Mesodermal cell (in vitro differentiated cells): ENCODE results near the gene PACRGL.

Source experiments
- H3K27ac ChIP-seq: 2 replicates; pipeline ENCODE4 v1.7.0; 2013; ENCODE audit warnings: mild to moderate bottlenecking, low read depth, low read length, moderate library complexity; ENCODE audit not compliant: severe bottlenecking
- H3K36me3 ChIP-seq: 2 replicates; pipeline ENCODE4 v1.7.1; 2013; ENCODE audit warnings: mild to moderate bottlenecking, low read length, moderate library complexity; ENCODE audit not compliant: control insufficient read depth, insufficient read depth
- H3K4me1 ChIP-seq: one replicate; pipeline ENCODE4 v1.7.1; 2013; ENCODE audit warnings: mild to moderate bottlenecking, low read length; ENCODE audit not compliant: insufficient read depth, control insufficient read depth, poor library complexity, severe bottlenecking
- H3K4me3 ChIP-seq: 2 replicates; pipeline ENCODE4 v1.7.0; 2013; ENCODE audit warnings: low read length, control low read depth, mild to moderate bottlenecking; ENCODE audit not compliant: insufficient read depth, poor library complexity, severe bottlenecking; ENCODE audit errors: extremely low read depth
- H3K9me3 ChIP-seq: 2 replicates; pipeline ENCODE4 v1.7.1; 2013; ENCODE audit warnings: mild to moderate bottlenecking, low read length, moderate library complexity; ENCODE audit not compliant: control insufficient read depth
- WGBS, 2 experiments: methylation state at CpG; one replicate each; pipeline ENCODE4 v1.1.5; 2013; ENCODE audit warnings: missing lambda C conversion rate in 2 of 2; ENCODE audit not compliant: insufficient coverage in 2 of 2; 5-methylcytosine and 5-hydroxymethylcytosine counted together

The PACRGL gene

GRCh38 chr4:20680736-20681135 lies 19.5 kb upstream of the PACRGL start:
- H3K36me3 ChIP-seq, result no peaks in the 10 kb centered on the region
- no peak overlapping the region for H3K4me3 ChIP-seq
- no peaks in the 10 kb centered on the region for H3K9me3 ChIP-seq
- no peak overlapping the region for H3K27ac ChIP-seq
- no peaks in the 10 kb centered on the region for H3K4me1 ChIP-seq
- 67 to 88% methylated on average over 1 of the region's 1 CpG for WGBS, 2 experiments

- no peaks in the 10 kb centered on the region for H3K9me3 ChIP-seq
- H3K27ac ChIP-seq, result no peak overlapping the region
- 70 to 91% methylated on average over 1 of the region's 1 CpG for WGBS, 2 experiments
- H3K36me3 ChIP-seq, result no peaks in the 10 kb centered on the region
- H3K4me3 ChIP-seq, result no peak overlapping the region
- H3K4me1 ChIP-seq, result no peaks in the 10 kb centered on the region
Measured at GRCh38 chr4:20681271-20681670, 19.0 kb upstream of the PACRGL start.

- H3K36me3 ChIP-seq, result no peaks in the 10 kb centered on the region
- no peaks in the 10 kb centered on the region for H3K9me3 ChIP-seq
- H3K4me3 ChIP-seq, result no peak overlapping the region
- 83 to 88% methylated on average over 2 to 3 of the region's 3 CpGs for WGBS, 2 experiments
- no peak overlapping the region for H3K27ac ChIP-seq
- H3K4me1 ChIP-seq, result no peaks in the 10 kb centered on the region
Measured at GRCh38 chr4:20682853-20683252, 17.4 kb upstream of the PACRGL start.

GRCh38 chr4:20683766-20684165 lies 16.5 kb upstream of the PACRGL start:
- H3K4me1 ChIP-seq, result no peaks in the 10 kb centered on the region
- H3K9me3 ChIP-seq, result no peaks in the 10 kb centered on the region
- no peaks in the 10 kb centered on the region for H3K36me3 ChIP-seq
- no peak overlapping the region for H3K4me3 ChIP-seq
- WGBS, 2 experiments, result no CpG with 5 or more reads among the region's 3 CpGs
- H3K27ac ChIP-seq, result no peak overlapping the region

GRCh38 chr4:20684852-20685763 lies 15.2 kb upstream of the PACRGL start:
- Histone ChIP-seq H3K4me3 (no peak overlapping the region), H3K27ac (no peak overlapping the region)
- 0% methylated on average over 1 to 2 of the region's 6 CpGs for WGBS, 2 experiments

GRCh38 chr4:20687864-20688263 lies 12.4 kb upstream of the PACRGL start:
- Histone ChIP-seq H3K9me3 (no peaks in the 10 kb centered on the region), H3K4me1 (no peaks in the 10 kb centered on the region), H3K27ac (no peak overlapping the region), H3K36me3 (no peaks in the 10 kb centered on the region), H3K4me3 (no peak overlapping the region)
- WGBS, 2 experiments, result 75% methylated on average over 1 of the region's 3 CpGs; no CpG with 5 or more reads in 1 of the 2 experiments

More at GRCh38 chr4:20684852-20685763, 15.2 kb upstream of the PACRGL start:
- H3K4me1 ChIP-seq, result no peaks in the 10 kb centered on the region
- H3K9me3 ChIP-seq, result no peaks in the 10 kb centered on the region
- H3K36me3 ChIP-seq, result no peaks in the 10 kb centered on the region

GRCh38 chr4:20696815-20697214 lies 3.4 kb upstream of the PACRGL start:
- Histone ChIP-seq H3K9me3 (no peaks in the 10 kb centered on the region), H3K4me3 (no peak overlapping the region), H3K36me3 (no peaks in the 10 kb centered on the region), H3K4me1 (no peaks in the 10 kb centered on the region), H3K27ac (no peak overlapping the region)
- no CpG with 5 or more reads among the region's 1 CpG for WGBS, 2 experiments

GRCh38 chr4:20698382-20698781 lies 1.9 kb upstream of the PACRGL start:
- 95 to 100% methylated on average over 2 of the region's 4 CpGs for WGBS, 2 experiments
- Histone ChIP-seq H3K36me3 (no peaks in the 10 kb centered on the region), H3K4me3 (no peak overlapping the region), H3K27ac (no peak overlapping the region), H3K9me3 (no peaks in the 10 kb centered on the region), H3K4me1 (no peaks in the 10 kb centered on the region)

GRCh38 chr4:20698820-20699219 lies 1.4 kb upstream of the PACRGL start:
- H3K27ac ChIP-seq, result no peak overlapping the region
- H3K36me3 ChIP-seq, result no peaks in the 10 kb centered on the region
- no peaks in the 10 kb centered on the region for H3K9me3 ChIP-seq
- H3K4me1 ChIP-seq, result no peaks in the 10 kb centered on the region
- WGBS, 2 experiments, result 100% methylated on average over 1 of the region's 4 CpGs
- no peak overlapping the region for H3K4me3 ChIP-seq

GRCh38 chr4:20711335-20711734 lies 11.1 kb downstream of the PACRGL start:
- H3K36me3 ChIP-seq, result peaks cover 33% of the 10 kb centered on the region
- no peaks in the 10 kb centered on the region for H3K9me3 ChIP-seq
- WGBS, 2 experiments, result 86 to 88% methylated on average over 1 of the region's 2 CpGs
- H3K4me1 ChIP-seq, result no peaks in the 10 kb centered on the region
- H3K4me3 ChIP-seq, result no peak overlapping the region
- H3K27ac ChIP-seq, result no peak overlapping the region

GRCh38 chr4:20723019-20723418 lies 22.8 kb downstream of the PACRGL start:
- Histone ChIP-seq H3K9me3 (peaks cover 5% of the 10 kb centered on the region), H3K27ac (no peak overlapping the region), H3K36me3 (peaks cover 42% of the 10 kb centered on the region), H3K4me3 (no peak overlapping the region), H3K4me1 (no peaks in the 10 kb centered on the region)
- 50 to 68% methylated on average over 1 to 2 of the region's 3 CpGs for WGBS, 2 experiments
